HL-60/S4 treated with retinoic acid at 250 ng/mL for 4 days and 3 days (cell line): ENCODE measurements around the gene GHRH.

ENCODE experiments used
- in situ Hi-C: fragments of 300-500 bp; cut with MboI; formaldehyde crosslinking; loops from 2 replicates; pipeline ENCODE4 v1.7.0; 2022; ENCODE audit warnings: low sequenced_read_pairs

Gene GHRH, protein sequence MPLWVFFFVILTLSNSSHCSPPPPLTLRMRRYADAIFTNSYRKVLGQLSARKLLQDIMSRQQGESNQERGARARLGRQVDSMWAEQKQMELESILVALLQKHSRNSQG

DNA sequence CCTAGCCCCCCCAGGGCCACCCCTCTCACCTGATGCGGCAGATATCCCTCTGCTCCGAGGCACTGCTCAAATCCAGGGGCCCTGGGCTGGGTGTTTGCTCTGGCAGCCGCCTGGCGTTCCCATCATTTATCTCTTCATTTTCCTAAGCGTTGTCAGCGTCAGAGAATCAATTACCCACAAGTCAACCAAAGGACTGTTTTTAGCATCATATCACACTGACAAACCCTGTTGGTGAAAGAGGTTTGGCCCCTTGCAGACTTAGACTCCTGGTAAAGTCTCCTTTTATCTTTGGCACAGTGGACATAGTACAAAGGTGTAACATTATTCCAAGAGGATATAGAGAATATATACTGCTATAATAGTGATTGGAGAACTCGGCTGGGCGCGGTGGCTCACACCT is at the start of gene GHRH:
Gene GHRH, minus strand, starts transcription at position 101 of the 400 bp plus-strand sequence. CDS start 4,925 bp downstream, outside the sequence.
- in situ Hi-C loops, result no loop called here

DNA sequence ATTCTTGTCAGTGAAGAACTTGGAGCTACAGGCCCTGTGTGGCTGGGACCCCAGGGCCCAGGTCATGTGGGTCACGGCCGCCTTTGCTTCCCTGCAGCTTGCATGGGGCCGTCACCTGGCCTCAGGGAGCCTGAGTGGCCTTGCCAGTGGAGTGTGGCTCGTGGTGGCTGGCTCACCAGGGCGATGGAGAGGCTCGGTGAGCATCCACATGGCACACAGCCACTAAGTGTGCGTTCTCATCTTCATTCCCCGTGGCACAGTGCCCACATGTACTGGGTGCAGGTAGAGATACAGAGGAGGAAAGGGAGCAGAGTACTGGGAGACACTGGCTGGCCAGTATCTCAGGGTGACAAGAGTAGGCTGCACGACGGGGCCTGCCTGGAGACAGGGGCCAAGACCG is 49.3 kb upstream of the GHRH start:
- in situ Hi-C loops, result no loop called here

DNA sequence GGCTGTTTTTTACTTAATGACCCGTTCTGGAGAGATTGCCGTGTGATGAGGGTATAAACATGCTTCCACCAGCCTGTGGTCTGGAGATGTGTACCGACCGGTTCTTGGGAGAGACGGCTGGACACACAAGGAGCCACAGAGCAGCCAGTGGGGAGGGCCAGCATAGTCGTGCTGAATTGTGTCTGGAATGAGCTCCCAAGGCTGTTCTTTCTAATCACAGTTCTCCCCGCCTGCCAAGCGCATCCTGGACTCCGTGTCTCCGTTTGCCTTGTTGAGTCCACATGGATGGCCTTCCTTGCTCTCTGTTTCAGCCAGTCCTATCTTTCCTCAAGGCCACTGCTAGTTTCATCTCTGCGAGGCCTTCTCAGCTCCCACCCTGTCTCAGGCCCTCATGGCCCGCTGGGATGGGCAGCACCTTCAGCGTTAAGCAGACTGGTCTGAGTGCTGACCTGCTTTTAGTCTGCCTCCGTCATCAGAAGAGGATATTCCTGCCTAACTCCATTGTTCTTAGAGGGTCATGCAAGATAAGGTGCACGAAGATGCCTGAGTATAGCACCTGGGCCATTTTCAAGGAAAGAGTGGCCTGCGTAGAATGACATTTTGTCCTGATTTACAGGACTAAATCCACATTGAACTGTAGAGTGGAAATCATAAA is 48.4 kb upstream of the GHRH start:
- in situ Hi-C loops, result no loop called here

DNA sequence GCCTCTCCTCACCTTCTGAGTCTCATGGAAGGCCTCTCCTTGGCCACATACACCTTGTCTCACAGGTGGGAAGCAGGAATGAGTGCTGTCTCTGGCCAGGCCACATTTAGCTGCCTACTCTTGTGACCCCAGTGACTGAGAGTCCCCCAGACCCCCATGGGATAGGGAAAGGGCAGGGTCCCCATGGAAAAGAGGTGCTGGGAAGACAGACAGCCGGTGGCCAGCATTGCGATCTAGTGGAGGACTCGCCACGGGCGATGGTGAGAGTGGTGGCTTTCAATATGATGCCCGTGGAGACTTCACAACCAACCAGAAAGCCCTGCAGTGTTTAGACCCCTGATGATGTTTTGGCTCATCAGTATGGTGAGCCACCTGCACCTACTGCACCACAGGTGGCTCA is 47.7 kb upstream of the GHRH start:
- in situ Hi-C loops, result no loop called here

DNA sequence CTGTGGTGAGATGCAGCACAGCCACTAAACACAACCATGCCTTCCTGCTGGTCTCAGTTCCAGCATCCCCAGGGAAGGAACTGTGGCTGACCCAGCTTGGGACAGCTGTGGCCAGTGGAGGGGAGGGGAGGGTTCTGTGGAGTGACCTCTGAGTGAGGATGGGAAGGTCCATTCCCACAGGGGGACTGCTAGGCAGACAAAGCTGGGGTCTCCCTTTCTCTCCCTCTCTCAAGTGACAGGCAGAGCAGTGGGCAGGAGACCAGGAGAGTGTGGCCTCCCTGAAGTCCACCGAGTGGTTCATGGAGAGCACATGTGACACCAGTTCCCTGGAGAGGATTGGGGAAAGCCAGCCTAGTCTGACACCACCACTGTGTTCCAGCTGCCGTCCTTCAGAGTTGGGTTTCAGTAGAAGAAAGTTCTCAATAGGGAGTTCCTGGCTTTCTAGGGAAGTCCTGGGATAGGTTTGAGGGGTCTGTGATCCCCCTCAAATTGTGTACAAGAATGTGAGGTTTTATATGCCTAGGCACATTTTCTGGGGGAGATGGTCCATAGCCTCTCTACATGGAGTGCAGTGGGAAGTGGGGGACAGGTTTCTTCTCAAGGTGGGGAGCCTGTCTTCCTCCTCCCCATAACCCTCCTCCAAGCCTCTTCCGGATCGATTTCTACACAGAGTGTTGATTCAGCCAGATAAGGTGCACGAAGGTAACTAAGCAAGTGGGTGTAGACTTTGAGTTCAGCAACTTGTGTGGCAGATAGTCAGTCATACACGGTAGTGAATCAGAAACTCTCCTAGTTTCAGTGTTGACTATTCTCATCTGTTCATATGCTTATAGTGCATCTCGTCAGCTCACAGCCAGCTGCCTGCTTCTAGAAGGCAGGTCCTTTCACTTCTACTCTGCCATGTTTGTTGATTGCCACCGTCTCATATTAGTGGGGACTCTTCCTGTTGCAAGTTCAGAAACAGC is 46.8 kb upstream of the GHRH start:
- in situ Hi-C loops, result no loop called here

DNA sequence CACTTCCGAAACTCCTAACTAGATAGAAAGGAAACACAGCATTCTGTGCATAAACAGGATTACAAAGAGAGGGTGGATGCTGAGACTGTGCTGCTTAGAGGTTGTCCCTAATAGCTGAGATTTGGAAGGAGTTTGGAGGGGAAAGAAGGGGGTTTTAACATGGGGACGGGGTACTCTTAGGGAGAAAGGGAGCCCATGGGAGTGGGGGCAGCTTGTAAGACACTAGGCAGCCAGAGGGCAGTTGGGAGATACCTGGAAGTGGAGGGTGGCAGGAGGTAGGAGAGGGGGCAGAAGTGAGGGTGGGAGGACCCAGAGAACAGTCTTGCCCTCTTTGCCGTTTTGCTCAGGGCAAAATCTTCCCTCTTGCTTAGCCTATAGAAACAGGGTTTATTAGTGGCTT is 44.2 kb upstream of the GHRH start:
- in situ Hi-C loops, result no loop called here

DNA sequence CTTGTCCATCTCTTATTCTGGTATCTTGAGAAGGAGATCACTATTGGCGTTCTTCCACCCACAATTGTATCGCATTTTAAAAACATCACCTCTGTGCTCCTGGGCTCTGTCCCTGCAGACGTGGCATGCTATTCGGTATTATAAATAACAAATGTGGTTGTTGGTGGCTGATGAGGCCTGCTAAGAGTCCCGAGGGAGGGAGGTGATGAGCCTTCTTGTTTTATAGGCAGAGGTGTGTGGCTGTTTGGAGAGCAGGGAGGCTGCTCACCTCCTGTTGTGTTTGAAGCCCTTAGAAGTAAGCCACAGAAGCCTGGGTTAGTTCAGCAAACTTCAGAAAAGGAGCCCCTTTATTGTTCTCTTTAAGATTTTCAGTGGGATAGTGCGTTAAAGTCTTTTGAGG is 43.5 kb upstream of the GHRH start:
- in situ Hi-C loops, result no loop called here

DNA sequence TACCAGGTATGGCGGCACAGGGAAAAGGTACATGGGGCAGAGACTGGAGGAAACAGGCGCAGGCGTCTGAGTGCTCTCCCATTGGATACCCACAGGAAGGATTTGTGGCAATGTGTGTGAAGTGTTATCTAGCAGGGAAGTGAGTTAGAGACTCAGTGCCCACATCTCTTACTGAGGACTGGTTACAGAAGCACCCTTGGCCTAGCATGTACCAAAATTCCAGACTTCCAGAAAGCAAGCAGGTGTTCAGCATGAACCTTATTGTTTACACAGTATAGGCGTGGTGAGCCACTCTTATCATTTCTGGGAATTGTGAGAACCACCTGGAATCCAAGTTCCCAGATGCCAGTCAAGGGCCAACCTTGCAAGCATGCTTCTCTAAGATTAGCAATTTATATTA is 42.0 kb upstream of the GHRH start:
- in situ Hi-C loops, result no loop called here

DNA sequence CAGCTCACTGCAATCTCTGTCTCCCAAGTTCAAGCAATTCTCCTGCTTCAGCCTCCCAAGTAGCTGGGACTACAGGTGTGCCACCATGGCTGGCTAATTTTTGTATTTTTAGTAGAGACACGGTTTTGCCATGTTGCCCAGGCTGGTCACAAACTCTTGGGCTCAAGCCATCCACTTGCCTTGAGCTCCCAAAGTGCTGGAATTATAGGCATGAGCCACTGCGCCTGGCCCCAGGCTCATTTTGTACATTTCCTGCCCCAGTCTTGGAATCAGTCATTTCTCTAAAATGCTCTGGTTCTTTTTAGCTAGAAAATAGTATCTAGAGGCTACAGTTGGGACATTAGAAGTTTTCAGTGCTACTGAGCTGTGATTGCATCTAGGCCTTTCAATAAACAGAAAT is 41.4 kb upstream of the GHRH start:
- in situ Hi-C loops, result no loop called here

DNA sequence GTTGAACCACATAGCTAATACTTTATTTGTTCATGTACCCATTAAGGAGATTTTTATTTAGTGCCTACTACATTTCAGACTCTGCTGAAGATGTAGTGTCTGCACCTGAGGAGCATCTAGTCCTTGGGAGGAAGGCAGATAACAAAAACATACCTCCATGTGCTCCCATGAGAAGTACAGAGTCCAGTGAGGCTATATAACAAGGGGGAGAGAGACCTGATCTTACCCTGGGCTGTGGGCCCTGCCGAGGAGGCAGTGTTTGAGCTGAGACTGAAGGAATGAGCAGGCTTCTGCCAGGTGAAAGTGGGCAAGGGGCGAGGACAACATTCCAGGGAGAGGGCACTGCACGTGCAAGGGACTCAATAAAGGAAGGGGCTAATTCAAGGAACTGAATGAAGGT is 39.9 kb upstream of the GHRH start:
- in situ Hi-C loops, result no loop called here

DNA sequence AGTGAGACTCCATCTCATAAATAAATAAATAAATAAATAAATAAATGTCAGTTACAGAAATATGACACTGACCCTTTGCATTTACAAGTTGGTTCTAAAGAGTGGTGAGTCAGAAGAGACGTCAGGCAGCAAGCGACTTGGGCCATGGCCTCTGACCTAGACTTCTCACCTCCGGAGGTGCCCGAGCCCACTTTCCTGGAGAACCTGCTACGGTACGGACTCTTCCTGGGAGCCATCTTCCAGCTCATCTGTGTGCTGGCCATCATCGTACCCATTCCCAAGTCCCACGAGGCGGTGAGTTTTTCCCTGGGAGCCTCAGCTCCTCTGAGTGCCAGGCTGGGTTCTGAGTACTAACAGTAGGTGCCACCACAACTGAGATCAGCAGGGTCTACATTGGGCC is 39.5 kb upstream of the GHRH start:
- in situ Hi-C loops, result no loop called here

DNA sequence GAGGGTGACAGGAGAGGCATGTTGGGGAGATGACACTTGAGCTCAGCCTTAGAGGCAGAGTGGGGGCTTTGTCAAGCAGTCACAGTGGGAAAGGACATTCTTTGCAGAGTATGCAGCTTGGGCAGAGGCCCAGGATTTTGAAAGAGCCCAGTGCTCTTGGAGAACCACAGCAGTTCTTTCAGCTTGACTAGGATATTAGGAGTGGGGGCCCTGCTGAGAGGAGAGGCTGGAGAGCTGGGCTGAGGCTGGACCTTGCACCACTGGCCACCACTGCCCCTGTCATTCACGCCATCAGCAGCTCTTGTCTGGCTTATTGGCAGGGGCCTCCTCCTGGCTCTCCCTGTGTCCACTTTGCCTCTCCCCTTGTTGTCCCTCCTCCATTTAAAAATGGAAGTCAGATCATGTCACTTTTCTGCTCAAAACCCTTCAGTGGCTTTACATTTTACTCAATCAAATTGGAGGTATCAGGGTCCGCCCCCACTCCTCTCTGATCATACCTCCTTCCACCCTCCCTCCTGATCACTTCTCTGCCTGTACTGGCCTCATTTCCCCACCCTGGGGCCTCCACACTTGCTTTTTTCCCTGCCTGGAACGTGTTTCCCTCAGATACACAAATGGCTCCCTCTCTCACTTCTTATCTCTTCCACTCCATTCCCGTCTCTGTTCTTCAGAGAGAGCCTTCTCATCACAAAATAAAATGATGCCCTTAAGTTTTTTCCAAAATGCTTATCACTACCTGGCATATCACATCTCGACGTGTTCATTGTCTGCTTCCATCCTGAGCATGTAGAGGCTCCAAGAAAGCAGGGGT is 38.3 kb upstream of the GHRH start:
- in situ Hi-C loops, result no loop called here

DNA sequence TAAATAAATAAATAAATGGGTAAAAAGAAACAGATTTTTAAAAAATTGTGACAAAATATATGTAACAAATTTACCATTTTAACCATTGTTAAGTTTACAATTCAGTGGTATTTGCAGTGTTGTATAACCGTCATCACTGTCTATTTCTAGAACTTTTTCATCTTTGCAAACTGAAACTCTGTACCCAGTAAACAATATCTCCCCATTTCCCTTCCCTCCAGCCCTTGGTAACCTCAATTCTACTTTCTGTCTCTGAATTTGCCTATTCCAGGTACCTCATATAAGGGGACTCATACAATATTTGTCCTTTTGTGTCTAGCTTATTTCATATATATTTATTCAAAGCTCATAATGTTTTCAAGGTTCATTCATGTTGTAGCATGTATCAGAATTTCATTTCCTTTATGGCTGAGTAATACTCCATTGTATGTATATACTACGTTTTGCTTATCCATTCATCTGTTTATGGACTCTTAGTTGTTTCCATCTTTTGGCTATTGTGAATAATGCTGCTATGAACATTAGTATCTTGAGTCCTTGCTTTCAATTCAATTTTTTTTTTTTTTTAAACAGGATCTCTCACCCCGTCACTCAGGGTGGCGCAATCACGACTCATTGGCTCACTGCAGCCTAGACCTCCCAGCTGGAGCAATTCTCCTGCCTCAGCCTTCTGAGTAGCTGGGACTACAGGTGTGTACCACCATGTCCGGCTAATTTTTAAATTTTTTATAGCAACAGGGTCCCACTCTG is 36.8 kb upstream of the GHRH start:
- in situ Hi-C loops, result no loop called here

DNA sequence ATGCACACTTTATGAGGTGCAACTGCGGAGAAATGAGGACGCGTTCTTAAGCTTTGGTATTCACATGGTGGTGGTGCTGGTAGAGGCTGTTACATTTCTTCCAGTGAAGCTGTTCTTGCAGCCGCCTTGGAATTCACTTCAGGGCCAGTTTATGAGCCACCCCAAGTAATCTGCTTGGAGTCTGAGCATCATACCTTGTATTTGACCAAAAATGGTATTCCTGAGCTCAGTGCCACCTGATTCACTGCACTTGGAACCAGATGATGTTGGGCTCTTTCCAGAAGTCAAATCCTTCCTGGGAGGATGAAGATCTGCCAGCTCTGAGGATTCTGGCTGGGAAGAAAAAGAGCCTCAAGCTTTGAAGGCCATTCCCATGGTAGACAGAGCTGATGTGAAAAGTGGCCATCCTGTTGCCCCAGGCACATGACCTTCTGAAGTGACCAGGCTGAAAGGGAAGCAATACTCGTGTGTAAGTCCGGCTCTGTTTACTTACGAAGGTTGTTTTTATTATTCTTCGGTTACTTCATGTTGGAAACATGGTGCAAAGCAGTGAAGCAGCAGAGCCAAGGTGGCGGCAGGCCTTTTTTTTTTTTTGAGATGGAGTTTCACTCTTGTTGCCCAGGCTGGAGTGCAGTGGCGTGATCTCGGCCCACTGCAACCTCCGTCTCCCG is 35.6 kb upstream of the GHRH start:
- in situ Hi-C loops, result no loop called here

DNA sequence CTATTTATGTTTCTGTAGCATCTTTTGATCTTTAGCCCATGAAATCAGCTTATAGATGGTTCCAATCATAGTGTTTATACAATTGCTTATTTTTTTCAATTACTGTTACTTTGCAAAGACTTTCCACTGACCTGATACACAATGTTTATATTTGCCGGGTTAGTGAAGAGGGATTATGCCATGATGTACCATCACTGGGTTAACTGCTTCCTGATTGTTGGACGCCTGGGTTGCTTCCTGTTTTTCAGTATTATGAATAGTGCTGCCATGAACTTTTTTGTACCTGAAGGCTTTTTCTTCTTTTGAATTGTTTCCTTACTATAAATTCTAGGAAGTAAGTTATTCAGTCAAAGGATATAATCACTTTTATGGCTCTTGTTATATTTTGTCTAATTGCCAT is 34.8 kb upstream of the GHRH start:
- in situ Hi-C loops, result no loop called here

DNA sequence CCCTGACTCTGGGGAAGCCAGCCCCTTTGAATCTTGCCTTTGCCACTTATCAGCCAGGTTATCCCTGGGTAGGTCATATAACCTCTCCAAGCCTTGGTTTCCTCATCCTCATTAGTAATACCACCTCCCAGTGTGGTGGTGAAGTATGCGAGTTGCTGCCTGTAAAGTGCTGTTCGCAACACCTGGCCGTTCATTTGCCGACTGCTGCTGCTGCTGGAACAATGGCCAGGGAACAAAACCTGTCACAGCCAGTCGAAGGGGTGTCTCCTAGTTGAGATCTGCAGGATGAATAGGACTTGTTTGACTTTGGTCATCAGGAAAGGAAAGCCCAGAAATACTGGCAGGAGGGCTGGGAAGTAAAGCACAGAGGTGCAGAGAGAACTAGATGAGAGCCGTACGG is 34.0 kb upstream of the GHRH start:
- in situ Hi-C loops, result no loop called here

DNA sequence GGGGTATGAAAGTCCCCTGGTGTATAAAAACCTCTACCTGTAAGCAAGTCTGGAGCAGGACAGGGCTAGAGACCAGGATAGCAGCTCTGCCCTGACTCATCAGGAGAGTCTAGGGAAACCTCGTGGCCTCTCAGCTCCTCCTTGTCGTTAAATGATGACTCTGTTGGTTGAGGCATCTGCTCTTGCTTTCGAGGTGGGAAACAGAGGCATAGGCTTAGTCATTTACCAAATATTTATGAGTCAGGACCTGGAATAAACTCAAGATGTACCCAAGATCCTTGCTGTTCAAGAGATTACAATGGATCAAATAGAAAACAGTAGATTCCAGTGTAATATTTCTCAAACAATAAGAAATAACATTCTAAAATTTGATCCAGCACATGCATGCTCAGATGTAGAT is 33.4 kb upstream of the GHRH start:
- in situ Hi-C loops, result no loop called here

DNA sequence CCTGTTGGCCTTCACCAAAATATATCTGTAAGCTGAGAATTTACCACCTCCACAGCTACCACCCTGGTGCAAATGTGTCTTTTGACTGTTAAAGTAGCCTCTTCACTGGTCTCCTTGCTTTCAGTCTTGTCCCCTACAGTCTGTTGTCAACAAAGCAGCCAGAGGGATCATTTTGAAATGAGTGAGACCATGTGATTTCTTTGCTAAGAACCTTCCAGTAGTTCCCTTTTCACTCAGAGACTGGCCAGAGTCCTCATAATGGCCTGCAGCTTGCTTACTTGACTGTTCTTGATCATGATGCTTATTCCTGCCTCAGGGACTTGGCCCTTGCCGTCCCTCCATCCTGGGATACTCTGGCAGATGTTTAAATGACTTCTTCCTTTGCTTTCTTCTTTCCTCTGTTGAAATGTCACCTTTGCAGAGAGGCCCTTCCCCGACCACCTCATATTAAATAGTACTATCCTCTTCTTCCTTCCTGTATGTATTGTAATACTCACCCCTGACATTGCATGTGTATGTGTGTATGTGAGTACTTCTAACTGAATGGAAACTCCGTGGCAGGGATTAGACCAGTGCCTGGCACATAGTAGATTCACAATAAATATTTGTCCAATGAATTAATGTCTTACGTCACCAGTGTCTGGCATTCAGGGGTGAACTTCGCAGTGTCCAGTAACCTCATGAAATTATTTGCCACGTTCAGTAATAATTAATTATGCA is 32.8 kb upstream of the GHRH start:
- in situ Hi-C loops, result no loop called here

DNA sequence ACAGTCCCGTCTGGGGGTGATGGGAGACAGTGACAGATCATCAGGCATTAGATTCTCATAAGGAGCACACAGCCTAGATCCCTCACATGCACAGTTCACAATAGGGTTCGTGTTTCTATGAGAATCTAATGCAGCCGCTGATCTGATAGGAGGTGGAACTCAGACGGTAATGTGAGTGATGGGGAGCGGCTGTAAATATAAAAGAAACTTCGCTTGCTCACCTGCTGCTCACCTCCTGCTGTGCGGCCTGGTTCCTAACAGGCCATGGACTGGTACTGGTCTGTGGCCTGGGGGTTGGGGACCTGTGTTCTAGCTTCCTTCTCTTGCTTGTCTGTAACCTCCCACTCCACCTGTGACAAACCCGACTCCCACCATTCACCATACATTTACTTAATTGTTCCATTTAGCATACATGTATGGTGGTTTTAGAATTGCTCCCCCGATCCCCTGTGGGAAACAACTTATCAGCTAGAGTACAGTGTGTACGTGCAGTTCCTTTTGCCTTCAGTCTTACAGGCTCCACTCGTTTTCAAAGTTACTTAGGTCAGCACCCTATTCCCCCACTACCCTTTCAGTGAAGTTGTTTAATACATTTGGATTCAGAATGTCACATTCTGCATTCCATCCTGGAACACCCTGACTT is 31.8 kb upstream of the GHRH start:
- in situ Hi-C loops, result no loop called here
